HepG2 (cell line): ENCODE results near the gene ACTR1A.

Source experiments
- CREM ChIP-seq, 2 experiments: sonication (generic) in 1 of 2; formaldehyde crosslinking in 1 of 2; IDR thresholded peaks; 2 replicates each; pipeline versions ENCODE4 v1.4.0 to v1.6.1; 2016 to 2020; ENCODE audit warnings: antibody characterized with exemption in 1 of 2, mild to moderate bottlenecking in 1 of 2, missing genetic modification reagents in 1 of 2
- HMG20A ChIP-seq: IDR thresholded peaks from 2 replicates; pipeline ENCODE4 v1.6.1; 2016; ENCODE audit warnings: borderline replicate concordance

DNA sequence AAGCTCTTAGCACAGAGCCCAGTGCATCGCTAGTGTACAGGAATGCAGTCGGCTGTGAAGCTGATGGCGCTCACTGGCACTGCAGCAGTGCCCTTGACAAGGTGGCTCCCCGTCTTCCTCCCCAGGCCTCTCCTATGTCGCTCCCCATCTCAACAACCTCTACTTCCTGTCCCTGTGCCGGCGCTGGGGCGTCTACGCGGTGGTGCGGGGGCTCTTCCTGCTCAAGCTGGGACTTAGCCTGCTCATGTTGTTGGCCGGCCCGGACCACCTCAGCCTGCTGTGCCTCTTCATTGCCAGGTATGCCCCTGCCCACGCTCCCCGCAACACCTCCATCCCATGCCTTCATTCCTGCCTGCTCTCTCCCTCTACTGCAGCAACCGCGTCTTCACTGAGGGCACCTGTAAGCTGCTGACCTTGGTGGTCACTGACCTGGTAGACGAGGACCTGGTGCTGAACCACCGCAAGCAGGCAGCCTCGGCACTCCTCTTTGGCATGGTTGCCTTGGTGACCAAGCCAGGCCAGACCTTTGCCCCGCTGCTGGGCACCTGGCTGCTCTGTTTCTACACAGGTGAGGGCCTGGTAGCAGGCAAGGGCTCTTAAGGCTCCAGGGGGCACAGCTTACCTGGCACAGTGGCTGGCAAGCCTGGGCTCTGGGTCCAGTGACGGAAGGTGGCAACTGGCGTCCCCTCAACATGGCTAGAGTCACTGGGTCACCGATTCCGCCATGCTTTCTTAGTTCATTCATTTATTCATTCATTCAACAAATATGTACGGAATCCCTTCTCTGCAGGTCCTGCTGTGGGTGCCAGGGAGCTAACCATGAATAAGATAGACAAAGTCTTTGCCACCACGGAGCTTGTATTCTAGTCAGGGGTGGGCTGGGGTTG is 28.8 kb downstream of the ACTR1A start:
- TF ChIP-seq CREM (IDR thresholded peaks at IDR 0.05) (no peak), CREM (CRISPR knock-in tag; IDR thresholded peaks at IDR 0.05) (no peak), HMG20A (CRISPR knock-in tag) (no peak)
